K562 (cell line): ENCODE measurements around the gene HOXB7. TPM values are rescaled to one million over a fixed set of nuclear protein-coding genes. Genes with fewer than 3 reads are reported as not detected.
A peak's percentile ranks its signal among the peaks of the same experiment; 100 is the strongest.

Source experiments
- CBFA2T2 ChIP-seq: fragments of 450-650 bp; conservative IDR thresholded peaks from 2 replicates; pipeline ENCODE4 v1.6.1; 2017; ENCODE audit warnings: mild to moderate bottlenecking
- CBX8 ChIP-seq: fragments of 200-600 bp; sonication (generic); IDR thresholded peaks from 2 replicates; pipeline ENCODE4 v1.6.1; 2012; ENCODE audit warnings: borderline replicate concordance, mixed run types, low read depth, mild to moderate bottlenecking, moderate library complexity, mixed read lengths, low read length, control low read depth, inconsistent platforms; ENCODE audit not compliant: poor library complexity, severe bottlenecking; ENCODE audit errors: extremely low read depth
- CREB5 ChIP-seq: fragments of 250-450 bp; sonication (Bioruptor Pico); IDR thresholded peaks from 2 replicates; pipeline ENCODE4 v1.5.0; 2020; ENCODE audit warnings: mild to moderate bottlenecking
- FOS ChIP-seq: IDR thresholded peaks from 3 replicates; pipeline ENCODE4 v1.6.1; 2011; ENCODE audit not compliant: insufficient read length; ENCODE audit errors: extremely low read depth
- GTF3C2 ChIP-seq: IDR thresholded peaks from 3 replicates; pipeline ENCODE4 v1.6.1; 2011; ENCODE audit warnings: borderline replicate concordance, mild to moderate bottlenecking, moderate library complexity; ENCODE audit not compliant: insufficient read length; ENCODE audit errors: extremely low read depth
- POLR2A ChIP-seq: fragments of 450-650 bp; conservative IDR thresholded peaks from 2 replicates; pipeline ENCODE4 v1.6.1; 2016
- SRSF7 ChIP-seq: fragments of 200-400 bp; formaldehyde crosslinking; optimal IDR thresholded peaks from 2 replicates; pipeline ENCODE3; 2017; ENCODE audit warnings: mild to moderate bottlenecking, low read depth, low read length
- TOE1 ChIP-seq, 2 experiments: fragments of 450-650 bp in 1 of 2; sonication (generic) in 1 of 2; formaldehyde crosslinking in 1 of 2; IDR thresholded peaks; 2 replicates each; pipeline versions ENCODE4 v1.7.1 to v1.8.0; 2016 to 2022; ENCODE audit warnings: borderline replicate concordance in 2 of 2, mild to moderate bottlenecking in 2 of 2, antibody characterized with exemption in 1 of 2, inconsistent platforms in 1 of 2, low read depth in 1 of 2, missing genetic modification reagents in 1 of 2, moderate library complexity in 1 of 2
- ZNF512 ChIP-seq: IDR thresholded peaks from 2 replicates; pipeline ENCODE4 v1.6.1; 2016; ENCODE audit warnings: missing genetic modification characterization, missing compliant biosample characterization
- polyA plus RNA-seq, 8 experiments: library from polyadenylated mRNA; depleted of rRNA in 4 of 8; stranded (reverse) in 5 of 8; unstranded in 3 of 8; fragments of >200 nt; fragmentation: Nextera tagmentation in 2 of 8; fragmentation: Illumina TruSeq in 1 of 8; extraction: Ambion mirVana in 2 of 8; extraction: Trizol in 1 of 8; gene quantifications; 2 replicates each; pipeline versions ENCODE4 v1.2.1 to v1.2.3, GENCODE V29; 2011 to 2014; ENCODE audit warnings: inconsistent platforms in 1 of 8, missing spikeins in 1 of 8
- total RNA-seq, 7 experiments: library from RNA; depleted of rRNA in 6 of 7; stranded (reverse); fragments of >200 nt in 6 of 7; fragmentation: Illumina TruSeq in 2 of 7; extraction: Trizol in 2 of 7; gene quantifications; 2 replicates each; pipeline versions ENCODE4 v1.2.1 to v1.2.3, GENCODE V29; 2011 to 2021; ENCODE audit warnings: low replicate concordance in 1 of 7
- TF ChIP-seq, protein P1 (sequence below): sonication (generic); formaldehyde crosslinking; IDR thresholded peaks from 2 replicates; pipeline ENCODE4 v1.9.0; 2022; ENCODE audit warnings: mild to moderate bottlenecking, missing genetic modification reagents

The HOXB7 gene
- total and polyA plus RNA-seq, 9 of the 15 experiments (the other 6 are each of a cell fraction or from before 2014, with no cell fraction given): 5.5 to 16.7 (median 8.3) TPM

- no peak for TF ChIP-seq CBFA2T2
- peak; percentile 67 for TF ChIP-seq POLR2A
- TF ChIP-seq, protein P1, sequence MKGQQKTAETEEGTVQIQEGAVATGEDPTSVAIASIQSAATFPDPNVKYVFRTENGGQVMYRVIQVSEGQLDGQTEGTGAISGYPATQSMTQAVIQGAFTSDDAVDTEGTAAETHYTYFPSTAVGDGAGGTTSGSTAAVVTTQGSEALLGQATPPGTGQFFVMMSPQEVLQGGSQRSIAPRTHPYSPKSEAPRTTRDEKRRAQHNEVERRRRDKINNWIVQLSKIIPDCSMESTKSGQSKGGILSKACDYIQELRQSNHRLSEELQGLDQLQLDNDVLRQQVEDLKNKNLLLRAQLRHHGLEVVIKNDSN (CRISPR knock-in tag): peak; percentile 5; the same call in 1 of the 2 replicates
- TF ChIP-seq ZNF512 (tag): peak; percentile 50; the same call in 1 of the 2 replicates
- no peak for TF ChIP-seq CREB5 (CRISPR knock-in tag)
- no peak for TF ChIP-seq TOE1 (IDR thresholded peaks at IDR 0.05; ENCODE audit: borderline replicate concordance)
- TF ChIP-seq TOE1 (CRISPR knock-in tag; IDR thresholded peaks at IDR 0.05; ENCODE audit: borderline replicate concordance, low read depth): no peak
- no peak for TF ChIP-seq SRSF7
- TF ChIP-seq GTF3C2: no peak
- no peak for TF ChIP-seq CBX8
- no peak for TF ChIP-seq FOS
Observed at GRCh38 chr17:48625495-48626244, 14.9 kb upstream of the HOXB7 start (continued).
